MM.1S (cell line): ENCODE data around the gene SLC25A1.

ENCODE experiments used
- DNase-seq: peaks from one replicate; pipeline ENCODE4 v3.0.0-alpha.2; 2015
- H2AFZ ChIP-seq: fragments of 300-600 bp; sonication (generic); 2 replicates; pipeline ENCODE4 v1.6.0; 2016; ENCODE audit warnings: antibody characterized with exemption, low read length
- H3F3A ChIP-seq: fragments of 300-600 bp; sonication (generic); 2 replicates; pipeline ENCODE4 v1.6.1; 2016; ENCODE audit warnings: mild to moderate bottlenecking, antibody characterized with exemption, low read length, moderate library complexity, mixed read lengths; ENCODE audit not compliant: insufficient read depth
- H3K27ac ChIP-seq: fragments of 300-600 bp; sonication (generic); 2 replicates; pipeline ENCODE4 v1.5.1; 2016; ENCODE audit warnings: mild to moderate bottlenecking, low read length
- H3K27me3 ChIP-seq: fragments of 300-600 bp; sonication (generic); replicated peaks from 2 replicates; pipeline ENCODE4 v1.6.0; 2016; ENCODE audit warnings: low read length; ENCODE audit not compliant: insufficient read depth
- H3K36me3 ChIP-seq: fragments of 300-600 bp; sonication (generic); replicated peaks from 2 replicates; pipeline ENCODE4 v1.6.1; 2016; ENCODE audit warnings: mild to moderate bottlenecking, low read length, mixed read lengths; ENCODE audit not compliant: insufficient read depth
- H3K4me1 ChIP-seq: fragments of 300-600 bp; sonication (generic); 2 replicates; pipeline ENCODE4 v1.6.1; 2016; ENCODE audit warnings: low read length, mixed read lengths
- H3K4me2 ChIP-seq: fragments of 300-600 bp; sonication (generic); 2 replicates; pipeline ENCODE4 v1.6.0; 2016; ENCODE audit warnings: low read depth, low read length
- H3K4me3 ChIP-seq: fragments of 300-600 bp; sonication (generic); 2 replicates; pipeline ENCODE4 v1.5.1; 2016; ENCODE audit warnings: low read length, mixed read lengths
- H3K79me2 ChIP-seq: fragments of 300-600 bp; sonication (generic); 2 replicates; pipeline ENCODE4 v1.6.1; 2016; ENCODE audit warnings: mixed run types, low read length, mixed read lengths
- H3K9ac ChIP-seq: fragments of 300-600 bp; sonication (generic); 2 replicates; pipeline ENCODE4 v1.6.1; 2016; ENCODE audit warnings: low read length, mixed read lengths
- H3K9me2 ChIP-seq: fragments of 300-600 bp; sonication (generic); replicated peaks from 2 replicates; pipeline ENCODE4 v1.6.1; 2016; ENCODE audit warnings: mild to moderate bottlenecking, low read length, mixed read lengths; ENCODE audit not compliant: insufficient read depth
- H3K9me3 ChIP-seq: fragments of 300-600 bp; sonication (generic); replicated peaks from 2 replicates; pipeline ENCODE4 v1.6.1; 2016; ENCODE audit warnings: mild to moderate bottlenecking, low read length, mixed read lengths; ENCODE audit not compliant: insufficient read depth
- H4K20me1 ChIP-seq: fragments of 300-600 bp; sonication (generic); 2 replicates; pipeline ENCODE4 v1.6.1; 2016; ENCODE audit warnings: mild to moderate bottlenecking, low read length, moderate library complexity, mixed read lengths; ENCODE audit not compliant: insufficient read depth
- EZH2 ChIP-seq: fragments of 300-600 bp; sonication (generic); optimal IDR thresholded peaks from 2 replicates; pipeline ENCODE3; 2017; ENCODE audit warnings: low read depth, mild to moderate bottlenecking, antibody characterized with exemption, low read length, mixed read lengths
- EZH2phosphoT487 ChIP-seq: fragments of 300-600 bp; sonication (generic); IDR thresholded peaks from 2 replicates; pipeline ENCODE4 v1.6.1; 2018; ENCODE audit warnings: antibody characterized with exemption, low read length
- TF ChIP-seq, protein P1 (sequence below): fragments of 300-600 bp; sonication (generic); IDR thresholded peaks from 2 replicates; pipeline ENCODE4 v1.5.1; 2016; ENCODE audit warnings: antibody characterized with exemption, low read length, mixed read lengths

The SLC25A1 gene

DNA sequence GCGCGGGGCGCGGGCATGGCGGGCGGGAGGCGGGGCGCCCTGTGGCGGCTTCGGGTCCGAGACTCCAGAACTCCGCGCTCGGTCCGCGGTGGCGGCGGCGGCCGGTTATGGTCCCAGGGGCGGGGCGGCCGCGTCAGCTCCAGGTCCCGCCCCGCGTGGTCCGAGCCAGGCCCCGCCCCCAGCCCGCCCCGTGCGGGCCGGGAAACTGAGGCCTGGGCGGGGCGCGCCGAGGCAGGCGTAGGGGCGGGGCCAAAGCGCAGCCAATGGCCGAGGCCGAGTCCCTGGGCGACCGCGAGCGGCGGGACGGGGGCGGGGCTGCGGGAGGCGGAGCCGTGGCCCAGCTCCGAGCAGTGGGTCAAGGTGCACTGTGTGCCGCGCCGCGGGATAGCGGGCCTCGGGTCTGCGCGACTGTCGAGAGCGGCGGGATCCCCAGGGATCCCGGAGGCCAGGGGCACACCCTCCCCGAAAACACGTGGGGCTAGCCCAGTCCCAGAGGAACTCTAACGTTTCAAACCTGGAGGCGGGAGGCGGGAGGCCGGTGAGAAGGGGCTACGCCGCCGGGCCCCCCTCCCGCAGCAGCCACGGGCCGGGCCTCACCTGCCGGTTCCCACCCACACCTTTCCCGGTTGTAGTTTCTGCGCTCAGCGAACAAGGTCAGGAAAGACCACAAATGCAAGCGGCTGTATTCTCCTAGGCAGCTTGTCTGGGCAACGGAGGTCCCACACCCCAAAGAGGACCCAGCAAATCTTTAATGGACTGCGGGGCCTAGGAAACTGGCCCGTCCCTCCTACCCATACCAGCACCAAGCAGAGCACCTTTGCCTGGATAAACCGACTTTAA, at the start of gene SLC25A1:
TSS of gene SLC25A1 (minus strand) at position 80 of the 840 bp plus-strand sequence. CDS start at position 17, 63 bp downstream.
- peaks cover 3% of the 10 kb centered on the region; the same call in 1 of the 2 replicates for H3K4me1 ChIP-seq
- H3K9ac ChIP-seq = peak within 1 kb of the TSS; percentile 70
- H3K4me2 ChIP-seq = peak within 1 kb of the TSS; percentile 95
- peak; percentile 92 for DNase-seq
- H3F3A ChIP-seq = peaks cover 13% of the 10 kb centered on the region; the same call in 1 of the 2 replicates
- peak within 1 kb of the TSS; percentile 84 for H2AFZ ChIP-seq
- H3K27ac ChIP-seq = peak within 1 kb of the TSS; percentile 19; the same call in 1 of the 2 replicates
- H3K36me3 ChIP-seq = no peaks in the 10 kb centered on the region
- H3K9me3 ChIP-seq = no peaks in the 10 kb centered on the region
- peaks cover 17% of the 10 kb centered on the region for H3K79me2 ChIP-seq
- H3K27me3 ChIP-seq = no peaks in the 10 kb centered on the region
- no peaks in the 10 kb centered on the region for H4K20me1 ChIP-seq
- peak within 1 kb of the TSS; percentile 78 for H3K4me3 ChIP-seq
- H3K9me2 ChIP-seq = no peaks in the 10 kb centered on the region
- TF ChIP-seq, protein P1, sequence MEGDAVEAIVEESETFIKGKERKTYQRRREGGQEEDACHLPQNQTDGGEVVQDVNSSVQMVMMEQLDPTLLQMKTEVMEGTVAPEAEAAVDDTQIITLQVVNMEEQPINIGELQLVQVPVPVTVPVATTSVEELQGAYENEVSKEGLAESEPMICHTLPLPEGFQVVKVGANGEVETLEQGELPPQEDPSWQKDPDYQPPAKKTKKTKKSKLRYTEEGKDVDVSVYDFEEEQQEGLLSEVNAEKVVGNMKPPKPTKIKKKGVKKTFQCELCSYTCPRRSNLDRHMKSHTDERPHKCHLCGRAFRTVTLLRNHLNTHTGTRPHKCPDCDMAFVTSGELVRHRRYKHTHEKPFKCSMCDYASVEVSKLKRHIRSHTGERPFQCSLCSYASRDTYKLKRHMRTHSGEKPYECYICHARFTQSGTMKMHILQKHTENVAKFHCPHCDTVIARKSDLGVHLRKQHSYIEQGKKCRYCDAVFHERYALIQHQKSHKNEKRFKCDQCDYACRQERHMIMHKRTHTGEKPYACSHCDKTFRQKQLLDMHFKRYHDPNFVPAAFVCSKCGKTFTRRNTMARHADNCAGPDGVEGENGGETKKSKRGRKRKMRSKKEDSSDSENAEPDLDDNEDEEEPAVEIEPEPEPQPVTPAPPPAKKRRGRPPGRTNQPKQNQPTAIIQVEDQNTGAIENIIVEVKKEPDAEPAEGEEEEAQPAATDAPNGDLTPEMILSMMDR = no peak
- TF ChIP-seq EZH2 (no peak), EZH2phosphoT487 (no peak)

GRCh38 chr22:19228179-19228578, 49.6 kb upstream of the SLC25A1 start:
- Histone ChIP-seq H3K36me3 (no peaks in the 10 kb centered on the region), H3K27me3 (no peaks in the 10 kb centered on the region), H3K4me2 (no peak overlapping the region), H3K79me2 (no peaks in the 10 kb centered on the region), H3K27ac (no peak overlapping the region), H3K4me3 (no peak overlapping the region), H2AFZ (no peak overlapping the region), H3K9ac (no peak overlapping the region), H3F3A (no peaks in the 10 kb centered on the region), H3K9me3 (no peaks in the 10 kb centered on the region), H3K9me2 (no peaks in the 10 kb centered on the region), H3K4me1 (no peaks in the 10 kb centered on the region), H4K20me1 (no peaks in the 10 kb centered on the region)
- DNase-seq = no peak
- no peak for TF ChIP-seq EZH2
- TF ChIP-seq, protein P1 = no peak
- TF ChIP-seq EZH2phosphoT487 = no peak

- TF ChIP-seq EZH2 = no peak
- no peak for TF ChIP-seq EZH2phosphoT487
- H3K4me1 ChIP-seq = no peaks in the 10 kb centered on the region
- H3K27me3 ChIP-seq = no peaks in the 10 kb centered on the region
- H3K79me2 ChIP-seq = no peaks in the 10 kb centered on the region
- no peaks in the 10 kb centered on the region for H3K36me3 ChIP-seq
- no peak overlapping the region for H3K4me2 ChIP-seq
- no peaks in the 10 kb centered on the region for H3K9me3 ChIP-seq
- H4K20me1 ChIP-seq = no peaks in the 10 kb centered on the region
- DNase-seq = no peak
- no peak overlapping the region for H3K9ac ChIP-seq
- no peaks in the 10 kb centered on the region for H3F3A ChIP-seq
- H3K4me3 ChIP-seq = no peak overlapping the region
- H3K9me2 ChIP-seq = no peaks in the 10 kb centered on the region
- no peak overlapping the region for H2AFZ ChIP-seq
- H3K27ac ChIP-seq = no peak overlapping the region
Measured at GRCh38 chr22:19226428-19226827, 47.9 kb upstream of the SLC25A1 start.

DNA sequence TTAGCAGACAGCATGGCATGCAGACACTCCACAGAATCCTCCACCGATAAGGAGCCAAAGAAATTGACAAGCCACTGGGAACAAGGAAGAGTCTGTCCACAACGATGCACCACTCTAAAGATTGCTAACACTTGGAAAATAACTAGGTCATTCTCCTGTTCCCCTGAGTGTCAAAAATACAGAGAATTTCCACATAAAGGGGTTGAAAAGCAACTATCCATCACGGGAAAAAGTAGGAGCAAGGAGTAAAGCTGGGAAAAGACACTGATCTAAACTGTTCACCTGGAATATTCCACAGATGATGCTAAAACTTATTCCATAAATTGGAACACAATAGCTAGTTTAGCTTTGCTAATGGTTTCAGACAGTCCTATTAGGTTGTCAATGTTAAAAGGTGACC, 47.0 kb upstream of the SLC25A1 start:
- H3K4me3 ChIP-seq = no peak overlapping the region
- no peaks in the 10 kb centered on the region for H4K20me1 ChIP-seq
- no peak for DNase-seq
- no peaks in the 10 kb centered on the region for H3K27me3 ChIP-seq
- H3K27ac ChIP-seq = no peak overlapping the region
- no peak overlapping the region for H2AFZ ChIP-seq
- H3K4me1 ChIP-seq = no peaks in the 10 kb centered on the region
- TF ChIP-seq, protein P1 = no peak
- TF ChIP-seq EZH2 (no peak), EZH2phosphoT487 (no peak)
- no peaks in the 10 kb centered on the region for H3F3A ChIP-seq
- no peak overlapping the region for H3K4me2 ChIP-seq
- H3K9me2 ChIP-seq = no peaks in the 10 kb centered on the region
- no peaks in the 10 kb centered on the region for H3K36me3 ChIP-seq
- H3K79me2 ChIP-seq = no peaks in the 10 kb centered on the region
- no peak overlapping the region for H3K9ac ChIP-seq
- no peaks in the 10 kb centered on the region for H3K9me3 ChIP-seq
